ENCODE results near the gene TCN2.
"Not testable (repeated sequence)": the region's sequence is repeated elsewhere in the genome, so short reads cannot be mapped to it uniquely, and the experiment has no call there.

TCN2 gene

GRCh38 chr22:30606455-30607299 lies at the start of gene TCN2:
TSS of gene TCN2 (plus strand) at chr22:30607174. CDS start at chr22:30607332, 158 bp downstream.
- Mint-ChIP-seq H3K4me3 (peak within 1 kb of the TSS; percentile 69), H3K27me3 (no peaks in the 10 kb centered on the region), H3K36me3 (ENCODE audit: low read depth) (no peaks in the 10 kb centered on the region), H3K4me1 (ENCODE audit: low read depth) (peaks cover 37% of the 10 kb centered on the region), H3K27ac (peak within 1 kb of the TSS; percentile 55), H3K9me3 (no peaks in the 10 kb centered on the region)

- no peaks in the 10 kb centered on the region for H3K27me3 Mint-ChIP-seq
- no peaks in the 10 kb centered on the region for H3K36me3 Mint-ChIP-seq (ENCODE audit: low read depth)
- H3K9me3 Mint-ChIP-seq, result no peaks in the 10 kb centered on the region
- no peak overlapping the region for H3K27ac Mint-ChIP-seq
- no peaks in the 10 kb centered on the region for H3K4me1 Mint-ChIP-seq (ENCODE audit: low read depth)
- no peak overlapping the region for H3K4me3 Mint-ChIP-seq
Measured at GRCh38 chr22:30557243-30557642, 49.7 kb upstream of the TCN2 start.

GRCh38 chr22:30559889-30560288 lies 47.1 kb upstream of the TCN2 start:
- Mint-ChIP-seq H3K36me3 (ENCODE audit: low read depth) (no peaks in the 10 kb centered on the region), H3K4me3 (no peak overlapping the region), H3K27me3 (no peaks in the 10 kb centered on the region), H3K4me1 (ENCODE audit: low read depth) (no peaks in the 10 kb centered on the region), H3K9me3 (no peaks in the 10 kb centered on the region), H3K27ac (no peak overlapping the region)

- H3K9me3 Mint-ChIP-seq; H3K4me1 Mint-ChIP-seq (ENCODE audit: low read depth); H3K27ac Mint-ChIP-seq; H3K4me3 Mint-ChIP-seq; H3K27me3 Mint-ChIP-seq; H3K36me3 Mint-ChIP-seq (ENCODE audit: low read depth): not testable (repeated sequence)
Measured at GRCh38 chr22:30560643-30561202, 46.3 kb upstream of the TCN2 start.

GRCh38 chr22:30561402-30562189 lies 45.4 kb upstream of the TCN2 start:
- Mint-ChIP-seq H3K4me1 (ENCODE audit: low read depth) (no peaks in the 10 kb centered on the region), H3K27ac (no peak overlapping the region), H3K4me3 (no peak overlapping the region), H3K27me3 (no peaks in the 10 kb centered on the region), H3K36me3 (ENCODE audit: low read depth) (no peaks in the 10 kb centered on the region), H3K9me3 (no peaks in the 10 kb centered on the region)

GRCh38 chr22:30562366-30562765 lies 44.6 kb upstream of the TCN2 start:
- Mint-ChIP-seq H3K36me3 (ENCODE audit: low read depth) (no peaks in the 10 kb centered on the region), H3K27me3 (no peaks in the 10 kb centered on the region), H3K4me3 (no peak overlapping the region), H3K9me3 (no peaks in the 10 kb centered on the region), H3K4me1 (ENCODE audit: low read depth) (no peaks in the 10 kb centered on the region), H3K27ac (no peak overlapping the region)

GRCh38 chr22:30564045-30564760 lies 42.8 kb upstream of the TCN2 start:
- H3K36me3 Mint-ChIP-seq (ENCODE audit: low read depth), result no peaks in the 10 kb centered on the region
- no peaks in the 10 kb centered on the region for H3K9me3 Mint-ChIP-seq
- no peaks in the 10 kb centered on the region for H3K27me3 Mint-ChIP-seq
- H3K27ac Mint-ChIP-seq, result no peak overlapping the region
- H3K4me3 Mint-ChIP-seq, result no peak overlapping the region
- no peaks in the 10 kb centered on the region for H3K4me1 Mint-ChIP-seq (ENCODE audit: low read depth)

- no peaks in the 10 kb centered on the region for H3K27me3 Mint-ChIP-seq
- H3K9me3 Mint-ChIP-seq, result no peaks in the 10 kb centered on the region
- no peaks in the 10 kb centered on the region for H3K36me3 Mint-ChIP-seq (ENCODE audit: low read depth)
- no peak overlapping the region for H3K27ac Mint-ChIP-seq
- no peak overlapping the region for H3K4me3 Mint-ChIP-seq
- H3K4me1 Mint-ChIP-seq (ENCODE audit: low read depth), result no peaks in the 10 kb centered on the region
Measured at GRCh38 chr22:30564761-30565119, 42.2 kb upstream of the TCN2 start.

GRCh38 chr22:30565341-30565740 lies 41.6 kb upstream of the TCN2 start:
- H3K4me1 Mint-ChIP-seq (ENCODE audit: low read depth), result no peaks in the 10 kb centered on the region
- no peaks in the 10 kb centered on the region for H3K36me3 Mint-ChIP-seq (ENCODE audit: low read depth)
- H3K9me3 Mint-ChIP-seq, result no peaks in the 10 kb centered on the region
- H3K4me3 Mint-ChIP-seq, result no peak overlapping the region
- H3K27me3 Mint-ChIP-seq, result no peaks in the 10 kb centered on the region
- H3K27ac Mint-ChIP-seq, result no peak overlapping the region

GRCh38 chr22:30566125-30566524 lies 40.8 kb upstream of the TCN2 start:
- H3K4me1 Mint-ChIP-seq (ENCODE audit: low read depth), result no peaks in the 10 kb centered on the region
- H3K9me3 Mint-ChIP-seq, result no peaks in the 10 kb centered on the region
- no peak overlapping the region for H3K4me3 Mint-ChIP-seq
- H3K27ac Mint-ChIP-seq, result no peak overlapping the region
- H3K36me3 Mint-ChIP-seq (ENCODE audit: low read depth), result no peaks in the 10 kb centered on the region
- no peaks in the 10 kb centered on the region for H3K27me3 Mint-ChIP-seq

GRCh38 chr22:30567277-30567676 lies 39.7 kb upstream of the TCN2 start:
- H3K27ac Mint-ChIP-seq; H3K36me3 Mint-ChIP-seq (ENCODE audit: low read depth); H3K4me3 Mint-ChIP-seq; H3K9me3 Mint-ChIP-seq; H3K27me3 Mint-ChIP-seq; H3K4me1 Mint-ChIP-seq (ENCODE audit: low read depth): not testable (repeated sequence)

GRCh38 chr22:30568137-30568805 lies 38.7 kb upstream of the TCN2 start:
- no peak overlapping the region for H3K4me3 Mint-ChIP-seq
- H3K9me3 Mint-ChIP-seq, result no peaks in the 10 kb centered on the region
- no peaks in the 10 kb centered on the region for H3K4me1 Mint-ChIP-seq (ENCODE audit: low read depth)
- H3K27ac Mint-ChIP-seq, result no peak overlapping the region
- H3K27me3 Mint-ChIP-seq, result no peaks in the 10 kb centered on the region
- no peaks in the 10 kb centered on the region for H3K36me3 Mint-ChIP-seq (ENCODE audit: low read depth)

- no peaks in the 10 kb centered on the region for H3K36me3 Mint-ChIP-seq (ENCODE audit: low read depth)
- no peaks in the 10 kb centered on the region for H3K27me3 Mint-ChIP-seq
- no peak overlapping the region for H3K27ac Mint-ChIP-seq
- no peaks in the 10 kb centered on the region for H3K4me1 Mint-ChIP-seq (ENCODE audit: low read depth)
- no peak overlapping the region for H3K4me3 Mint-ChIP-seq
- H3K9me3 Mint-ChIP-seq, result no peaks in the 10 kb centered on the region
Measured at GRCh38 chr22:30569674-30570202, 37.2 kb upstream of the TCN2 start.

- Mint-ChIP-seq H3K36me3 (ENCODE audit: low read depth) (peaks cover 15% of the 10 kb centered on the region), H3K27ac (no peak overlapping the region), H3K4me3 (no peak overlapping the region), H3K9me3 (no peaks in the 10 kb centered on the region), H3K4me1 (ENCODE audit: low read depth) (no peaks in the 10 kb centered on the region), H3K27me3 (no peaks in the 10 kb centered on the region)
Measured at GRCh38 chr22:30572210-30572609, 34.8 kb upstream of the TCN2 start.

All from stimulated activated naive CD8-positive, alpha-beta T cell treated with anti-CD3 and anti-CD28 coated beads, Interleukin-15, Interleukin-2, amounts not matched to agents 100 ng/mL and 50 ng/mL, for 24 hours (primary cell).